ENCODE results near the gene ZNF280D.

DNA sequence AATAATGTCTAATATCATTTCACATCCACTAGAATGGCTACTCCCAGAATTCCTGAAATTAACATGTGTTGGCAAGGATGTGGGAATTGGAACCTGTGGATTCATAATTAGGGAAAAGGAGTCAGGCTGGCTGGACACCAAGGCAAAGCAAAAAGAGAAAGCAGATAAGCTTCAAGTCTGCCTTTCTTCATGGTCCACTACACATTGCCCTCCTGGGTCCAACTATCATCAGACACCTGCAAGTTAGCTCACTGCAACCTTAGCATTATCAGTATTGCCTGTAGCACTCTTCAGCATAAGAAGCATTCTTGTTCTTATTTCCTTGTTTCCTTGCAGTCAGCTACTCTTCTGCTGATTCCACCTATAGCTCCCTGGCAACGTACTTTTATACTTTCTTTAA, 124.3 kb downstream of the ZNF280D start:
- TF ChIP-seq, protein P1, sequence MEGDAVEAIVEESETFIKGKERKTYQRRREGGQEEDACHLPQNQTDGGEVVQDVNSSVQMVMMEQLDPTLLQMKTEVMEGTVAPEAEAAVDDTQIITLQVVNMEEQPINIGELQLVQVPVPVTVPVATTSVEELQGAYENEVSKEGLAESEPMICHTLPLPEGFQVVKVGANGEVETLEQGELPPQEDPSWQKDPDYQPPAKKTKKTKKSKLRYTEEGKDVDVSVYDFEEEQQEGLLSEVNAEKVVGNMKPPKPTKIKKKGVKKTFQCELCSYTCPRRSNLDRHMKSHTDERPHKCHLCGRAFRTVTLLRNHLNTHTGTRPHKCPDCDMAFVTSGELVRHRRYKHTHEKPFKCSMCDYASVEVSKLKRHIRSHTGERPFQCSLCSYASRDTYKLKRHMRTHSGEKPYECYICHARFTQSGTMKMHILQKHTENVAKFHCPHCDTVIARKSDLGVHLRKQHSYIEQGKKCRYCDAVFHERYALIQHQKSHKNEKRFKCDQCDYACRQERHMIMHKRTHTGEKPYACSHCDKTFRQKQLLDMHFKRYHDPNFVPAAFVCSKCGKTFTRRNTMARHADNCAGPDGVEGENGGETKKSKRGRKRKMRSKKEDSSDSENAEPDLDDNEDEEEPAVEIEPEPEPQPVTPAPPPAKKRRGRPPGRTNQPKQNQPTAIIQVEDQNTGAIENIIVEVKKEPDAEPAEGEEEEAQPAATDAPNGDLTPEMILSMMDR (IDR thresholded peaks at IDR 0.05) = no peak
- no peak for TF ChIP-seq POLR2A (IDR thresholded peaks at IDR 0.05)
